OCI-LY7 (cell line): Measurements from ENCODE around the gene CNTRL.

Source experiments
- EZH2phosphoT487 ChIP-seq: fragments of 200-600 bp; sonication (generic); IDR thresholded peaks from 2 replicates; pipeline ENCODE4 v1.6.1; 2018; ENCODE audit warnings: low read depth, borderline replicate concordance, mild to moderate bottlenecking, mixed run types, antibody characterized with exemption, low read length, moderate library complexity, mixed read lengths
- TF ChIP-seq, protein P1 (sequence below): fragments of 200-600 bp; sonication (generic); conservative IDR thresholded peaks from 2 replicates; pipeline ENCODE4 v1.5.1; 2014; ENCODE audit warnings: mild to moderate bottlenecking, antibody characterized with exemption, low read length, moderate library complexity, mixed read lengths

DNA sequence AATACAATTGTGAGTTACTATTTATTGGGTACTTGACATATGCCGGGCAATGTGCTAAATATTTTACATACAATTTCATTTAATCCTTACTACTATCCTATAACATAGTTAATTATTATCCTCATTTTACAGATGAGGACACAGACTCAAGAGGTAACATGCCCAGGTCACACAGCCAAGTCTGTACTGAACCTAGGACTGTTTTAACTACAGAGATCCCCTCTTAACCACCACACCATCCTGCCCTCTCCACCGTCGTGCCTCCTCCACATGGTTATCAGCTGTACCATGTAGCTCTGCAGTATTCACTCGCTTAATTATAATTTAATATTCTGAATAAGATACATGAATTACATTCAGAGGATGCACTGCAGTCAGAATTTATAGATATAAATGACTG lies 121.6 kb downstream of the CNTRL start:
- TF ChIP-seq, protein P1, sequence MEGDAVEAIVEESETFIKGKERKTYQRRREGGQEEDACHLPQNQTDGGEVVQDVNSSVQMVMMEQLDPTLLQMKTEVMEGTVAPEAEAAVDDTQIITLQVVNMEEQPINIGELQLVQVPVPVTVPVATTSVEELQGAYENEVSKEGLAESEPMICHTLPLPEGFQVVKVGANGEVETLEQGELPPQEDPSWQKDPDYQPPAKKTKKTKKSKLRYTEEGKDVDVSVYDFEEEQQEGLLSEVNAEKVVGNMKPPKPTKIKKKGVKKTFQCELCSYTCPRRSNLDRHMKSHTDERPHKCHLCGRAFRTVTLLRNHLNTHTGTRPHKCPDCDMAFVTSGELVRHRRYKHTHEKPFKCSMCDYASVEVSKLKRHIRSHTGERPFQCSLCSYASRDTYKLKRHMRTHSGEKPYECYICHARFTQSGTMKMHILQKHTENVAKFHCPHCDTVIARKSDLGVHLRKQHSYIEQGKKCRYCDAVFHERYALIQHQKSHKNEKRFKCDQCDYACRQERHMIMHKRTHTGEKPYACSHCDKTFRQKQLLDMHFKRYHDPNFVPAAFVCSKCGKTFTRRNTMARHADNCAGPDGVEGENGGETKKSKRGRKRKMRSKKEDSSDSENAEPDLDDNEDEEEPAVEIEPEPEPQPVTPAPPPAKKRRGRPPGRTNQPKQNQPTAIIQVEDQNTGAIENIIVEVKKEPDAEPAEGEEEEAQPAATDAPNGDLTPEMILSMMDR: no peak
- no peak for TF ChIP-seq EZH2phosphoT487
